ENCODE results near the gene DRAP1. TPM values are rescaled to one million over a fixed set of nuclear protein-coding genes. Genes with fewer than 3 reads are reported as not detected.

DRAP1 gene
- total RNA-seq, 6 experiments from 2014 or later, result 21.8 to 50.8 (median 32.6) TPM

DNA sequence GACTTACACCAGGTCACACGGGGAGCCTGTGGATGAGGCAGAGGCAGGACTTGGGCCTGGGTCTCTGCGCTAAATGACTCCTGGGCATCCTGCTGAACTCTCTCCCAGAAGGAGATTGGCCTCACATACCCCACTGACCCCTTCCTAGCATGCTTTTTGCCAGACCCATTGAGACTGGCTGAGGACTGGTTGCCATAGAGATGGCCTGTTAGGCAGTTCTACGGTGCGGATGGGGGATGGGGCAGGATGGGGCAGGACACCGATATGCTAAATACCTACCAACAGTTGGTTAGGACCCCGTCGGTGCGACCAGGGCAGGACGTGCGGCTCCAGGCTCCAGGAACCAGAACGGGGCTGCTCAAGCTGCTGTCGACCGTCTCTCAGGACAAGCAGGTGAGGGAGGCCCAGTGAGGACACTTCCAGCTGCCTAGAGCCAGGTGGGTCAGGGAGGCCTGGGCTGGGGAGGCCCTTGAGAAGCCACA is 26.2 kb downstream of the DRAP1 start, which contains the start of gene TSGA10IP:
TSS of gene TSGA10IP (plus strand) at position 51 of the 482 bp plus-strand sequence. CDS start at position 247, 196 bp downstream.
- H3K36me3 ChIP-seq, result no peaks in the 10 kb centered on the region
- no peak within 1 kb of the TSS for H3K27ac ChIP-seq
- intact Hi-C loops (cut with DNase I), result no loop called here
- TF ChIP-seq POLR2A (IDR thresholded peaks at IDR 0.05), result no peak
- TF ChIP-seq, protein P1, sequence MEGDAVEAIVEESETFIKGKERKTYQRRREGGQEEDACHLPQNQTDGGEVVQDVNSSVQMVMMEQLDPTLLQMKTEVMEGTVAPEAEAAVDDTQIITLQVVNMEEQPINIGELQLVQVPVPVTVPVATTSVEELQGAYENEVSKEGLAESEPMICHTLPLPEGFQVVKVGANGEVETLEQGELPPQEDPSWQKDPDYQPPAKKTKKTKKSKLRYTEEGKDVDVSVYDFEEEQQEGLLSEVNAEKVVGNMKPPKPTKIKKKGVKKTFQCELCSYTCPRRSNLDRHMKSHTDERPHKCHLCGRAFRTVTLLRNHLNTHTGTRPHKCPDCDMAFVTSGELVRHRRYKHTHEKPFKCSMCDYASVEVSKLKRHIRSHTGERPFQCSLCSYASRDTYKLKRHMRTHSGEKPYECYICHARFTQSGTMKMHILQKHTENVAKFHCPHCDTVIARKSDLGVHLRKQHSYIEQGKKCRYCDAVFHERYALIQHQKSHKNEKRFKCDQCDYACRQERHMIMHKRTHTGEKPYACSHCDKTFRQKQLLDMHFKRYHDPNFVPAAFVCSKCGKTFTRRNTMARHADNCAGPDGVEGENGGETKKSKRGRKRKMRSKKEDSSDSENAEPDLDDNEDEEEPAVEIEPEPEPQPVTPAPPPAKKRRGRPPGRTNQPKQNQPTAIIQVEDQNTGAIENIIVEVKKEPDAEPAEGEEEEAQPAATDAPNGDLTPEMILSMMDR (IDR thresholded peaks at IDR 0.05), result no peak
- H3K9me3 ChIP-seq, result no peaks in the 10 kb centered on the region
- DNase-seq (no peak), ATAC-seq (no peak)
- no peak within 1 kb of the TSS for H3K4me3 ChIP-seq
- H3K27me3 ChIP-seq, result no peaks in the 10 kb centered on the region
- 82% methylated on average over 6 of the region's 13 CpGs for WGBS (ENCODE audit: insufficient coverage, low coverage, low lambda C conversion rate, missing lambda C conversion rate)
- H3K4me1 ChIP-seq, result no peaks in the 10 kb centered on the region

DNA sequence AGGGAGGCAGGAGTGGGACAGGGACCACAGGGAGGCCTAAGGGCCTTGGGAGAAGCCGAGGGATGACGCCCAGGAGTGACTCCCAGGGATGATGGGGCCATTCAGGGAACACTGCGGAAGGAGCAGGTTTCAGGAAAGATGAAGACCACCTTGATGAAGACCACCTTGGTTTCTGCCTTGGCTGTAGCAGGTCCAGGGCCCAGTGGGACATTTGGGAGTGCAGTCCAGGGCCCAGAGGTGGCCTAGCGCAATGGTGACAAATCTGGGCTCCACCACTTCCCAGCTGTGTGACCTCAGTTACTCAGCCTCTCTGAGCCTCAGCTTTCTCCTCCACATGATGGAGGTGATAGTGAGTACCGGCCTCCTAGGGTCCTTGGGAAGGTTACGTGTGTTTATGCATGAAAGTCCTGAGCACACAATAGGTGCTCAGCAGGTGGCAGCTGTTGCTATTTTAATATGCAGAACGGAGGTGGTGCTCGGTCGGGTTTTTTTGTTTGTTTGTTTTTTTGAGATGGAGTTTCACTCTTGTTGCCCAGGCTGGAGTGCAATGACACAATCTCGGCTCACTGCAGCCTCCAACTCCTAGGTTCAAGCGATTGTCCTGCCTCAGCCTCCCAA is 26.8 kb downstream of the DRAP1 start:
- H3K4me1 ChIP-seq, result no peaks in the 10 kb centered on the region
- ATAC-seq, result no peak
- no peaks in the 10 kb centered on the region for H3K36me3 ChIP-seq
- H3K27ac ChIP-seq, result no peak overlapping the region
- no peak for DNase-seq
- 100% methylated on average over 4 of the region's 11 CpGs for WGBS (ENCODE audit: insufficient coverage, low coverage, low lambda C conversion rate, missing lambda C conversion rate)
- intact Hi-C loops (cut with DNase I), result no loop called here
- H3K9me3 ChIP-seq, result no peaks in the 10 kb centered on the region
- H3K27me3 ChIP-seq, result no peaks in the 10 kb centered on the region
- TF ChIP-seq, protein P1 (IDR thresholded peaks at IDR 0.05), result no peak
- no peak for TF ChIP-seq POLR2A (IDR thresholded peaks at IDR 0.05)
- H3K4me3 ChIP-seq, result no peak overlapping the region

GRCh38 chr11:65946655-65947054 is 27.4 kb downstream of the DRAP1 start:
- no peak overlapping the region for H3K27ac ChIP-seq
- ATAC-seq (peak in 1 of 4 donors; percentile 11), DNase-seq (no peak)
- H3K36me3 ChIP-seq, result no peaks in the 10 kb centered on the region
- H3K27me3 ChIP-seq, result no peaks in the 10 kb centered on the region
- WGBS (ENCODE audit: insufficient coverage, low coverage, low lambda C conversion rate, missing lambda C conversion rate), result 87% methylated on average over 3 of the region's 4 CpGs
- H3K9me3 ChIP-seq, result no peaks in the 10 kb centered on the region
- H3K4me1 ChIP-seq, result peaks cover 0 to under 1% (median 0%) of the 10 kb centered on the region in 4 donors
- H3K4me3 ChIP-seq, result no peak overlapping the region
- TF ChIP-seq POLR2A (IDR thresholded peaks at IDR 0.05), result no peak
- TF ChIP-seq, protein P1 (IDR thresholded peaks at IDR 0.05), result no peak
- intact Hi-C loops (cut with DNase I), result no loop called here

DNA sequence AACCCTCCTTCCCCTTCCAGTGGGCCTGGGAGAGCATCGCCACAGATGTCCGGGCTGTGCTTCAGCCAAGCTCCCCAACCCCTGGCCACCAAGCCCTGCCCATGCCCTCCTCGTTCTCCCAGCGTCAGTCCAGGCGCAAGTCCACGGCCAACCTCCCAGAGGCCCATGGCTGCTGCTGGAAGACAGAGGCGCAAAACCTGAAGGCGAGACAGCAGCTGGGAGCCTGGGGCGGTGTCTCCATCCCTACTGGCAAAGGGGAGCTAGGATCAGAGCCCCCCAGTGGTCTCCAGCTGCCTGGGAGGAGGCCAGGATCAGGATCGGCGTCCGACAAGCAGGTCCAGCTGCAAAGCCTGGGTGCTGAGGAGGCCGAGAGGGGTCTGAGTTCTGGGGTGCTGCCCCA is 27.9 kb downstream of the DRAP1 start:
- no peak for ATAC-seq

More for the DNA sequence above, 27.9 kb downstream of the DRAP1 start:
- Histone ChIP-seq H3K36me3 (no peaks in the 10 kb centered on the region), H3K27me3 (no peaks in the 10 kb centered on the region), H3K4me1 (peaks cover 0 to 5% (median 2%) of the 10 kb centered on the region in 4 donors), H3K4me3 (no peak overlapping the region), H3K9me3 (no peaks in the 10 kb centered on the region), H3K27ac (no peak overlapping the region)
- DNase-seq, result no peak
- TF ChIP-seq POLR2A (IDR thresholded peaks at IDR 0.05), result no peak
- TF ChIP-seq, protein P1 (IDR thresholded peaks at IDR 0.05), result no peak
- 87% methylated on average over 3 of the region's 13 CpGs for WGBS (ENCODE audit: insufficient coverage, low coverage, low lambda C conversion rate, missing lambda C conversion rate)
- intact Hi-C loops (cut with DNase I), result no loop called here
